ENCODE measurements around the gene GFPT1. TPM values are rescaled to one million over a fixed set of nuclear protein-coding genes. Genes with fewer than 3 reads are reported as not detected.

The GFPT1 gene
- total and polyA plus RNA-seq, 2 donors from 2014 or later, result 9.5 to 43.1 TPM

DNA sequence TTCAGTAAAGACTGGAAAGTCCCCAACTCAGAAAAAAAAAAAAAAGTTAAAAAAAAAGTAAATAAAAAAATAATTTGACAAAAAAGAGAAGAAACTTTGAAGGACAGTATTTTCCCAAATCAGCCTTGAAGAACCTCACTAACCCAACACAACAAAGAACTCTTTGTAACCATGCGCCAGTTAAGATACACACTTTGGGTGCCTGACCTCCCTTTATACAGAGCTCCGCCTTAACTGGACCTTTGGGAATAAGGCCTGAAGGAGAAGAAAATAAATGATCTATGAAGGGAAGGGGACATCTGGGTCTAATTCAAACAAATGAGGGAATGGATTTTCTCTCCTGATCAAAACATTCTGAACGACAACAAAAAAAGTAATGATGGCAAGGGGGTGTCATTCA lies 2.2 kb upstream of the GFPT1 start:
- peaks cover 0 to 4% (median 0%) of the 10 kb centered on the region in 3 donors for H3K4me1 ChIP-seq (ENCODE audit: control insufficient read depth in 2 of 3, insufficient read depth in 2 of 3, low read depth in 1 of 3, low read length in 3 of 3)
- H3K9ac ChIP-seq (ENCODE audit: low read length in 3 of 3), result no peak overlapping the region
- no peak for DNase-seq
- intact Hi-C loops (cut with DNase I), result no loop called here
- peaks cover 0 to 3% (median 0%) of the 10 kb centered on the region in 3 donors for H3K36me3 ChIP-seq (ENCODE audit: control insufficient read depth in 2 of 3, insufficient read depth in 3 of 3, low read length in 3 of 3)
- H3K4me3 ChIP-seq (ENCODE audit: low read length in 3 of 3), result no peak overlapping the region
- TF ChIP-seq, protein P1, sequence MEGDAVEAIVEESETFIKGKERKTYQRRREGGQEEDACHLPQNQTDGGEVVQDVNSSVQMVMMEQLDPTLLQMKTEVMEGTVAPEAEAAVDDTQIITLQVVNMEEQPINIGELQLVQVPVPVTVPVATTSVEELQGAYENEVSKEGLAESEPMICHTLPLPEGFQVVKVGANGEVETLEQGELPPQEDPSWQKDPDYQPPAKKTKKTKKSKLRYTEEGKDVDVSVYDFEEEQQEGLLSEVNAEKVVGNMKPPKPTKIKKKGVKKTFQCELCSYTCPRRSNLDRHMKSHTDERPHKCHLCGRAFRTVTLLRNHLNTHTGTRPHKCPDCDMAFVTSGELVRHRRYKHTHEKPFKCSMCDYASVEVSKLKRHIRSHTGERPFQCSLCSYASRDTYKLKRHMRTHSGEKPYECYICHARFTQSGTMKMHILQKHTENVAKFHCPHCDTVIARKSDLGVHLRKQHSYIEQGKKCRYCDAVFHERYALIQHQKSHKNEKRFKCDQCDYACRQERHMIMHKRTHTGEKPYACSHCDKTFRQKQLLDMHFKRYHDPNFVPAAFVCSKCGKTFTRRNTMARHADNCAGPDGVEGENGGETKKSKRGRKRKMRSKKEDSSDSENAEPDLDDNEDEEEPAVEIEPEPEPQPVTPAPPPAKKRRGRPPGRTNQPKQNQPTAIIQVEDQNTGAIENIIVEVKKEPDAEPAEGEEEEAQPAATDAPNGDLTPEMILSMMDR (IDR thresholded peaks at IDR 0.05; ENCODE audit: borderline replicate concordance, extremely low read depth, insufficient read depth), result no peak
- no peaks in the 10 kb centered on the region for H3K9me3 ChIP-seq (ENCODE audit: control insufficient read depth in 2 of 3, insufficient read depth in 1 of 3, low read length in 3 of 3)
- no peak for FAIRE-seq
- no peaks in the 10 kb centered on the region for H3K27me3 ChIP-seq (ENCODE audit: control insufficient read depth, insufficient read depth, low read length)
- no peak overlapping the region for H3K27ac ChIP-seq (ENCODE audit: low read depth in 2 of 2, low read length in 2 of 2)

DNA sequence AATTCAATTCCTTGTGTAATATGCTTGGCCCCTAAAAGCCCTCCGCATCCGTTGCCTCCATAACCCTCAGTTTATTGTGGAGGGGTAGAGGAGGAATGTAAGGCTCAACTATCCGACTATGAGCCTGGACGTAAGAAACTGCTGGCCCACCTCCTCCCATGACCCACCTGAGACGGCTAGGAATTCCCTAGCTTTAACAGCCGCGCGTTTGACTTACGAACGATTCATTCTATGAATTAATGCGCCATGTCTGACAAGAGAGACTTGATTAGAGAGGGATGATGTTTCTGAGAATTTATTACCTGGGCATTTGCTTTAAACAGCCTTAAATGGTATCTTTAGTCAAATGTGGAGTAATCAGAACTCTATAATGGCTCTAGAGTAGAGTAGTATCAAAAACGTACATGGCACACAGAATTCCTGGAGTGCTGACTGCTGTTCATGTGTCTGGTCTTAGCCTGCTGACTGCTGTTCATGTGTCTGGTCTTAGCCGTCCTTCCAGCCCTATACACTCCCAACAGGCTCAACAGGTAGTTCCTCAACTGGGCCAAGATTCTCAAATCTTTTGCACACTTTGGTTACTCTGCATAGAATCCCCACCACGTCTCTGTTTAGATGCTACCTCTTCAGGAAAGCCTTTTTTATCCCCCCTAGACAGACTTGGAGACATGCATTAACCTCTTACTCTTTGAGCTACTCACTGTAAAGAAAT lies 899 bp upstream of the GFPT1 start:
- H3K4me3 ChIP-seq (ENCODE audit: low read length in 3 of 3), result peak overlapping the region; percentile 64 to 80 (median 71)
- FAIRE-seq (no peak), DNase-seq (peak in 4 of 5 donors; percentile 21 to 63 (median 48))
- peaks cover 0 to 4% (median 3%) of the 10 kb centered on the region in 3 donors for H3K4me1 ChIP-seq (ENCODE audit: control insufficient read depth in 2 of 3, insufficient read depth in 2 of 3, low read depth in 1 of 3, low read length in 3 of 3)
- TF ChIP-seq, protein P1 (IDR thresholded peaks at IDR 0.05; ENCODE audit: borderline replicate concordance, extremely low read depth, insufficient read depth), result no peak
- H3K36me3 ChIP-seq (ENCODE audit: control insufficient read depth in 2 of 3, insufficient read depth in 3 of 3, low read length in 3 of 3), result no peaks in the 10 kb centered on the region
- no peaks in the 10 kb centered on the region for H3K27me3 ChIP-seq (ENCODE audit: control insufficient read depth, insufficient read depth, low read length)
- intact Hi-C loops (cut with DNase I), result no loop called here
- no peaks in the 10 kb centered on the region for H3K9me3 ChIP-seq (ENCODE audit: control insufficient read depth in 2 of 3, insufficient read depth in 1 of 3, low read length in 3 of 3)
- H3K9ac ChIP-seq (ENCODE audit: low read length in 3 of 3), result peak overlapping the region; percentile 20 to 70 (median 60)
- peak overlapping the region; percentile 65 to 74 for H3K27ac ChIP-seq (ENCODE audit: low read depth in 2 of 2, low read length in 2 of 2)

DNA sequence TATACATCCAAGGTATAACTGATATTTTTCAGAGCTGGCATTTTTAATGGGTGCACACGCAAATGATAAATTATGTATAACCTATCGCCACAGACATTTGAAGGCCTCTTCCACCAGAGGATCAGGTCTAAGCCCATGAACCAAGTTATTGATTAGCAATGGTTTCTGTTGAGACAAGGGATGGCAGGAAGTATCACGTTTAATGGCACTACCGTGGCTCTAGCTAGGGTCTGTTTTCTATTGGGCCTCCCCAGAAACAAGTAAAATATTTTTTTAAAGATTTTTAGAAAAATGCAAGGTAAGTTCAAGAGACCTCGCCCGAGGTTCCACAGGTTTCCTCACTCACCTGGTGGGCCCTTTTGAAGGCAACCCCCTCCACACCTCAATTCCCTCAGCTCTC lies 667 bp downstream of the GFPT1 start:
- Histone ChIP-seq H3K4me3 (ENCODE audit: low read length in 3 of 3) (peak overlapping the region; percentile 55 to 80 (median 63)), H3K9ac (ENCODE audit: low read length in 3 of 3) (peak overlapping the region; percentile 37 to 67 (median 63)), H3K9me3 (ENCODE audit: control insufficient read depth in 2 of 3, insufficient read depth in 1 of 3, low read length in 3 of 3) (no peaks in the 10 kb centered on the region), H3K27ac (ENCODE audit: low read depth in 2 of 2, low read length in 2 of 2) (peak overlapping the region; percentile 73 to 78), H3K4me1 (ENCODE audit: control insufficient read depth in 2 of 3, insufficient read depth in 2 of 3, low read depth in 1 of 3, low read length in 3 of 3) (peaks cover 0 to 9% (median 7%) of the 10 kb centered on the region in 3 donors), H3K27me3 (ENCODE audit: control insufficient read depth, insufficient read depth, low read length) (no peaks in the 10 kb centered on the region), H3K36me3 (ENCODE audit: control insufficient read depth in 2 of 3, insufficient read depth in 3 of 3, low read length in 3 of 3) (no peaks in the 10 kb centered on the region)
- intact Hi-C loops (cut with DNase I), result no loop called here
- peak in 1 of 5 donors; percentile 22 for DNase-seq
- TF ChIP-seq, protein P1 (IDR thresholded peaks at IDR 0.05; ENCODE audit: borderline replicate concordance, extremely low read depth, insufficient read depth), result no peak
- no peak for FAIRE-seq
